Ovary (tissue), 3 donors: Measurements from ENCODE around the gene PACSIN2.

Experiments used
- CTCF ChIP-seq, 3 donors: fragments of 450-650 bp in 2 of 3; fragments of 200-600 bp in 1 of 3; IDR thresholded peaks; one replicate each; pipeline versions ENCODE4 v1.5.1 to v1.8.0; 2016 to 2022; ENCODE audit warnings: antibody characterized with exemption in 3 of 3, mild to moderate bottlenecking in 1 of 3
- POLR2A ChIP-seq: fragments of 450-650 bp; IDR thresholded peaks from one replicate; pipeline ENCODE4 v1.6.1; 2017; ENCODE audit warnings: antibody characterized with exemption, mild to moderate bottlenecking, moderate library complexity
- donor health status: DM: no; HTN: no; CAD: no.

- TF ChIP-seq CTCF (IDR thresholded peaks at IDR 0.05) (no peak), POLR2A (no peak)
Measured at GRCh38 chr22:42983470-42983869, 31.5 kb downstream of the PACSIN2 start.
